A673 (cell line): ENCODE measurements around the gene TP53I13.

ENCODE experiments used
- CTCF ChIP-seq: fragments of 300-800, 200-600 bp; sonication (generic); conservative IDR thresholded peaks from 2 replicates; pipeline ENCODE4 v1.5.1; 2017; ENCODE audit warnings: low read depth, mild to moderate bottlenecking, antibody characterized with exemption, low read length, moderate library complexity, mixed read lengths
- EZH2 ChIP-seq: fragments of 200-600 bp; sonication (generic); IDR thresholded peaks from 2 replicates; pipeline ENCODE4 v1.6.1; 2017; ENCODE audit warnings: borderline replicate concordance, low read depth, mild to moderate bottlenecking, mixed read lengths, antibody characterized with exemption, low read length; ENCODE audit not compliant: poor library complexity, severe bottlenecking

- no peak for TF ChIP-seq CTCF
- no peak for TF ChIP-seq EZH2
Measured at GRCh38 chr17:29546830-29547229, 21.7 kb upstream of the TP53I13 start.
